Activated naive CD4-positive, alpha-beta T cell treated with anti-CD3 and anti-CD28 coated beads, Interleukin-2, amount 50 U/mL, for 16 hours (primary cell): ENCODE results near the gene SSX3.
"Not testable (repeated sequence)": the region's sequence is repeated elsewhere in the genome, so short reads cannot be mapped to it uniquely, and the experiment has no call there.

ENCODE experiments used
- DNase-seq: peaks from one replicate; pipeline ENCODE4 v3.0.0-alpha.2; 2020

The SSX3 gene, protein sequence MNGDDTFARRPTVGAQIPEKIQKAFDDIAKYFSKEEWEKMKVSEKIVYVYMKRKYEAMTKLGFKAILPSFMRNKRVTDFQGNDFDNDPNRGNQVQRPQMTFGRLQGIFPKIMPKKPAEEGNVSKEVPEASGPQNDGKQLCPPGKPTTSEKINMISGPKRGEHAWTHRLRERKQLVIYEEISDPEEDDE

DNA sequence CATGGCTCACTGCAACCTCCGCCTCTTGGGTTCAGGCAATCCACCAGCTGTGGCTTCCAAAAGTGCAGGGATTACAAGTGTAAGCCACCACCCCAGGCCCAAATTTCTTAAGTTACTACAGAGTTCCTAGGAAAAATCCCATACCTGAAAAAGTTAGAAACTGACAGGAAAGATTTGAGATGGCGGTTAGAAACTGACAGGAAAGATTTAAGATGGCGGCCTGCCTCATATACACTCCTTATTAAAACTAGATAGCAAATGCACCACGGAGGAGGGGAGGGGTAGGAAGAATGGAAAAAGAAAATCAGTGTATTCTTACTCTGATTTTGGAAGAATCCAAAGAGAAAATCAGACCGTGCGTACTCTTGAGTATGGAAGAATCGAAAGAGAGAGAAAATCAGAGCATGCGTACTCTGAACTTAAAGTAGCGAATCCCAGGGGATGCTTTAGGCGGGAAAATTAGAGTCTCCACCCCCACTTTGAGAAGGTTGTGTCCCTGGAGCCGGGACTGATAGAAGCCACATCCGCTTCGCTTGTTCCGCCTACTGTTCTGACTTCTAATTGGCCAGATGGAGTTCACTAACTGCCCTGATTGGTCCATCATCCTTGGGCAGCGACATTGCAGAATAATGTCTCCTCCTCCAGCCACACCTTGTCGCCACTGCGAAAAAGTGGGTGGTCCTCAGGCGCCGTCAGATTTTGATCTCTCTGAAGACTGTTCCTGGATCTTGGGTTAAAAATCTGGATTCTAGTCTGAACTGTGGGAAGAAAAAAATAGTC lies at the start of gene SSX3:
SSX3 (minus strand) TSS at position 389 of the 780 bp plus-strand sequence. CDS start 1,454 bp downstream, outside the sequence.
- DNase-seq = not testable (repeated sequence)

GRCh38 chrX:48397825-48398224 lies 41.3 kb upstream of the SSX3 start:
- DNase-seq = not testable (repeated sequence)

- not testable (repeated sequence) for DNase-seq
These were observed 40.4 kb upstream of the SSX3 start for GRCh38 chrX:48396931-48397330.

- not testable (repeated sequence) for DNase-seq
These were observed 26.7 kb upstream of the SSX3 start, which contains the start of gene SSX4 for GRCh38 chrX:48383239-48383638. TSS of gene SSX4 (plus strand) at chrX:48383539. CDS start at chrX:48384054, 515 bp downstream.

- DNase-seq = not testable (repeated sequence)
These were observed 13.9 kb upstream of the SSX3 start for GRCh38 chrX:48370408-48370807.

DNA sequence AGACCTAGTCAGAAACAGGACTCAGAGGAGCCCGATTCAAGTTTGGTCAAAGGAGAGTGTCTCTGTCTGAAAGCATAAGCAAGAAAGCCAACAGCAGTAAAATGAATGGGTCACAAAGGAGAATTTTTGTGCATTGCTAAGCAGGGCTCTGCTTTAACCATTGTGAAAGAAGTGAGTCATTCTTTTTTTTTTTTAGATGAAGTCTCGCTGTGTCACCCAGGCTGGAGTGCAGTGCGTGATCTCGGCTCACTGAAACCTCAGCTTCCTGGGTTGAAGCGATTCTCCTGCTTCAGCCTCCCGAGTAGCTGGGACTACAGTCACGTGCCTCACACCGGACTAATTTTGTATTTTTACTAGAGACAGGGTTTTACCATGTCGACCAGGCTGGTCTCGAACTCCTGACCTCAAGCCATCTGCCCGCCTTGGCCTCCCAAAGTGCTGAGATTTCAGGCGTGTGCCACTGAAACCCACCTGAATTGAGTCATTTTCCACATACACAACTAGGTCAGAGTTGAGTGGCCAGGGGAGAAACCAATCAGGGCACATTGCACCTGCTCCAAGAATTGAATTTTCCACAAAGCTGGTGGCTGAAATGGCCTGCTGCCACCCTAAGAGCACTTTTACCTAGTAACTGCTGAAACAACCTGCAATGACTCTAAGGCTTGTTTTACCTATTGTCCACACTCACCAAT lies 11.4 kb upstream of the SSX3 start:
- not testable (repeated sequence) for DNase-seq

DNA sequence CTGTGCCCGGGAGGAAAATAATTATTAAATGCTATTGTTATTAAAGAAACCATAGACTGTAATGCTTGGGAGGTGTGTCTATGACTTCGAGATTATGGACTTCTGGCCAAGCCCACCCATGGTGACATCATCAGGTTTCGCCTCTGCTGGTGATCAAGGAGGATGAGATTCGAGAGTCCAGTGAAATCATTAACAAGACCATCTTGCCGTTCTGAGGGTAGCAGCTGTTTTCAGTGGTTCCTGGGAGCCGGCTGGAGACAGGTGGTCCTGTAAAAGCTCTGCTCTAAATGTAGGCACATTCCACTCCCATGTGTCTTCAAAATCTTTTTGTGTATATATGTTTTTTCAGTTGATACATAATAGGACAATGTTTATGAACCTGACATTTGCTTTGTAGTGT lies 2.8 kb upstream of the SSX3 start:
- not testable (repeated sequence) for DNase-seq

GRCh38 chrX:48357681-48358080 lies 1.2 kb upstream of the SSX3 start:
- DNase-seq = no peak

DNA sequence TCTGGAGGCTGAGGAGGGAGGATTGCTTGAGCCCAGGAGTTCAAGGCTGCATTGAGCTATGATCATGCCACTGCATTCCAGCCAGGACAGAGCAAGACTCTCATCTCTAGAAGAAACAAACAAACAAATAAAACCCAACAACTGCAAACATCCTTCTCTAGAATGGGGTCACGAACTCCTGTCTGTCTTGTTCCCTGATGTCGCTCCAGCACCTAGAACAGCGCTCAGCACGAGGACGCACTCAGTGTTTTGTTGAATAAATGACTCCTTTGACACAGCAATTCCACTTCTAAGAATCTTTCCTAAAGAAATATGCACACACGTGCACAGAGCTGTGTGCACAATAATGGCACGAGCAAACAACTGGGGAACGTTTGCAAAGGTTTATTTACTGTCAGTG lies 10.4 kb downstream of the SSX3 start:
- not testable (repeated sequence) for DNase-seq

- DNase-seq = not testable (repeated sequence)
These were observed 42.5 kb downstream of the SSX3 start for GRCh38 chrX:48313996-48314395.

DNA sequence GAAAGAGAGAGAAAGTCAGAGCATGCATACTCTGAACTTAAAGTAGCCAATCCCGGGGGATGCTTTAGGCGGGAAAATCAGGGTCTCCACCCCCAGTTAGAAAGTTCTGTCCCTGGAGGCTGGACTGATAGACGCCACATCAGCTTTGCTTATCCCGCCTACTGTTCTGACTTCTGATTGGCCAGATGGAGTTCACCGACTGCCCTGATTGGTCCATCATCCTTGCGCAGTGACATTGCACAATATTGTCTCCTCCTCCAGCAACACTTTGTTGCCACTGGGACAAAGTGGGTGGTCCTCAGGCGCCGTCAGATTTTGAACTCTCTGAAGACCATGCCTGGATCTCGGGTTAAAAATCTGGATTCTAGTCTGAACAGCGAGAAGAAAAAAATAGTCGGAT lies 50.3 kb downstream of the SSX3 start:
- DNase-seq = no peak
